ENCODE results near the gene TM4SF1.

The TM4SF1 gene

GRCh38 chr3:149406244-149406752 lies 28.8 kb upstream of the TM4SF1 start:
- H3K27me3 Mint-ChIP-seq (ENCODE audit: low read depth, poor library complexity) = no peaks in the 10 kb centered on the region
- H3K36me3 Mint-ChIP-seq (ENCODE audit: low read depth) = no peaks in the 10 kb centered on the region
- H3K4me1 Mint-ChIP-seq = no peaks in the 10 kb centered on the region
- no peak overlapping the region for H3K4me3 Mint-ChIP-seq
- no peak for TF ChIP-seq CTCF (IDR thresholded peaks at IDR 0.05)
- H3K27ac Mint-ChIP-seq = no peak overlapping the region
- DNase-seq = no peak
- peaks cover 4% of the 10 kb centered on the region for H3K9me3 Mint-ChIP-seq

GRCh38 chr3:149403443-149403842 lies 26.0 kb upstream of the TM4SF1 start:
- H3K9me3 Mint-ChIP-seq = peaks cover 4% of the 10 kb centered on the region
- no peak overlapping the region for H3K27ac Mint-ChIP-seq
- peaks cover 3% of the 10 kb centered on the region for H3K27me3 Mint-ChIP-seq (ENCODE audit: low read depth, poor library complexity)
- no peaks in the 10 kb centered on the region for H3K4me1 Mint-ChIP-seq
- no peaks in the 10 kb centered on the region for H3K36me3 Mint-ChIP-seq (ENCODE audit: low read depth)
- TF ChIP-seq CTCF (IDR thresholded peaks at IDR 0.05) = no peak
- no peak for DNase-seq
- no peak overlapping the region for H3K4me3 Mint-ChIP-seq

DNA sequence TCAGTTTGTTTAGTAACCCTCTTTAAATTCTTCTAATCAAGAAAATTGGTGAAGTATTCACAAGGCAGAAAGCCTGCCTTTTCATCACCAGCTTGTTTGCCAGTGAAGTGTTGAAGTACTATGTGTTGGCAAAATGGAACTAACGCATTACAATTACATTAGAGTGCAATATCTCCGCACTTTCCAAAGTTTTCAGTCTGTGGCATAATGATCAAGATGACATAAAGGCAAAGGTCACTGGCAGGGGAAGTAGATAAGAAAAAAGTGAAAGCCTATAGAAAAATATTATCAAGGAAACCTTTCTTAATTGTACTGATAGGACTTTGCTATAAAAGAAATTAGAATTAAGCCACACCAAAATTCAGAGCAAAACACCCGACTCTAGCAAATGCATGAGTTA lies 25.0 kb upstream of the TM4SF1 start:
- TF ChIP-seq CTCF (IDR thresholded peaks at IDR 0.05) = no peak
- H3K27me3 Mint-ChIP-seq (ENCODE audit: low read depth, poor library complexity) = peaks cover 3% of the 10 kb centered on the region
- no peaks in the 10 kb centered on the region for H3K36me3 Mint-ChIP-seq (ENCODE audit: low read depth)
- no peaks in the 10 kb centered on the region for H3K4me1 Mint-ChIP-seq
- H3K9me3 Mint-ChIP-seq = peaks cover 4% of the 10 kb centered on the region
- H3K4me3 Mint-ChIP-seq = no peak overlapping the region
- no peak for DNase-seq
- no peak overlapping the region for H3K27ac Mint-ChIP-seq

DNA sequence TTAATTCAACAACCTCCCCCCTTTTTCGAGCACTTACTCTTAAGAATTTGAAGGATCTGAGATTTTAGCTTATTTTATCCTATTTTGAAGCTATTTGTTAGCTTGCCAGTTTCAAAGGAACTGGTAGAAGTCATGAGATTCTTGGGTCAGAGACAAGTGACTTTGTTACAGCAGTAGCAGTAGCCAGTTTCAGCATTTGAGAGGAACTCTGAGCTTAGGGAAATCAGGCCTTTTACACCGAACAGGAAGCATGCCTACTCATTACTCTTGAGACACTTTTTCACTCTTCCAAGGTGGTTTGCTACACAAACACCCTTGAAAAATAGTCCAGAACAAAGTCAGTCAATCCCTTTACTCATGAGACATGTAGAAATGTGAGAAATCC lies 24.5 kb upstream of the TM4SF1 start:
- no peak for DNase-seq
- H3K27ac Mint-ChIP-seq = no peak overlapping the region
- H3K4me1 Mint-ChIP-seq = no peaks in the 10 kb centered on the region
- H3K4me3 Mint-ChIP-seq = no peak overlapping the region
- peaks cover 3% of the 10 kb centered on the region for H3K27me3 Mint-ChIP-seq (ENCODE audit: low read depth, poor library complexity)
- H3K36me3 Mint-ChIP-seq (ENCODE audit: low read depth) = no peaks in the 10 kb centered on the region
- no peak for TF ChIP-seq CTCF (IDR thresholded peaks at IDR 0.05)
- H3K9me3 Mint-ChIP-seq = peaks cover 4% of the 10 kb centered on the region

DNA sequence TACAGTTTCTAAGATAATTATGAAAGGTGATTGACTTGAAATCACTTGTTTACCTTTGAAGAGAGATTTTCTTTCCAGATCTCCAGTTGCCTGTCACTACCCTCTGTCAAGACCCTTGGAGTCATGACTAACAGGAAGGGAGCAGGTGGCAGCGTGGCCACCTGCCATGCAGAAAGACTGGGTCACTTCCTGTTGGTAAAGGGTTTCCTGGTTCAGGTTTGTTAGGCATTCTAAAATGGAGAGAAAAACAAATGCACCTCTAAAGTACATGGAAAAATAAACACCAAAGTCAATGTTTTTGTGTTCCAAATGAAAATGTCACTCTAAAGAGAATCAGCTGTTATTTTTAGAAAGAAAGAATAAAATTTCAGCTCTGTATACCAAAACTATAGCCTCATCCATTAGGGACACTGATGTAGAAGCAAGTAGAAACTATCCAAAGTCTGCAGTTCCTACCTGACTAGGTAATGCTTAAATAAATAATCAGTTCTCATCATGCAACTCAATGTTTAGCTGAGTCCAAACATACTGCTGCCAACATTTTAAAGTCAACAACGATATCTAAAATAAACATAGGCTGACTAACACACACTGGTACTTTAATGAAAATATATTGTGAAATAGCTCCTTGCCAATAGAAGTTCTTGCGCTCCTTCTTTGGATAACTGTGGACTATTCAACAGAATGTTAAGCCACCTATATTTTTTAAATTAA lies 23.9 kb upstream of the TM4SF1 start:
- no peak for DNase-seq
- no peak overlapping the region for H3K27ac Mint-ChIP-seq
- H3K4me3 Mint-ChIP-seq = no peak overlapping the region
- H3K27me3 Mint-ChIP-seq (ENCODE audit: low read depth, poor library complexity) = peaks cover 3% of the 10 kb centered on the region
- no peaks in the 10 kb centered on the region for H3K4me1 Mint-ChIP-seq
- H3K9me3 Mint-ChIP-seq = peaks cover 4% of the 10 kb centered on the region
- no peaks in the 10 kb centered on the region for H3K36me3 Mint-ChIP-seq (ENCODE audit: low read depth)
- TF ChIP-seq CTCF (IDR thresholded peaks at IDR 0.05) = no peak

- H3K36me3 Mint-ChIP-seq (ENCODE audit: low read depth) = no peaks in the 10 kb centered on the region
- H3K27me3 Mint-ChIP-seq (ENCODE audit: low read depth, poor library complexity) = peaks cover 3% of the 10 kb centered on the region
- H3K27ac Mint-ChIP-seq = no peak overlapping the region
- H3K4me3 Mint-ChIP-seq = no peak overlapping the region
- no peak for DNase-seq
- no peaks in the 10 kb centered on the region for H3K4me1 Mint-ChIP-seq
- peaks cover 4% of the 10 kb centered on the region for H3K9me3 Mint-ChIP-seq
- TF ChIP-seq CTCF (IDR thresholded peaks at IDR 0.05) = no peak
Observed at GRCh38 chr3:149400645-149401044, 23.2 kb upstream of the TM4SF1 start.

All from nephron progenitor cell (in vitro differentiated cells).